NCI-H748 treated with DMSO at 0.1 percent for 48 hours (cell line): ENCODE measurements around the gene PLOD2.

Experiments
- DNase-seq: peaks from one replicate; lab custom pipeline; 2025; lab: John Stamatoyannopoulos, UW

Gene PLOD2

GRCh38 chr3:146037697-146038096, 123.3 kb downstream of the PLOD2 start:
- DNase-seq: no peak

- no peak for DNase-seq
These were observed 124.7 kb downstream of the PLOD2 start for GRCh38 chr3:146036281-146036680.

- no peak for DNase-seq
These were observed 125.6 kb downstream of the PLOD2 start for GRCh38 chr3:146035366-146035765.

GRCh38 chr3:146033950-146034349, 127.0 kb downstream of the PLOD2 start:
- no peak for DNase-seq

GRCh38 chr3:146026547-146026946, 134.4 kb downstream of the PLOD2 start:
- DNase-seq: no peak

GRCh38 chr3:146024260-146024659, 136.7 kb downstream of the PLOD2 start:
- no peak for DNase-seq

- no peak for DNase-seq
These were observed 140.0 kb downstream of the PLOD2 start for GRCh38 chr3:146020969-146021368.

- DNase-seq: no peak
These were observed 141.5 kb downstream of the PLOD2 start for GRCh38 chr3:146019508-146019907.
